Spleen (tissue), 11 donors: Measurements from ENCODE around the gene ALPK3. TPM values are rescaled to one million over a fixed set of nuclear protein-coding genes. Genes with fewer than 3 reads are reported as not detected.

ENCODE experiments used
- DNase-seq: peaks from one replicate; pipeline ENCODE4 v3.0.0-alpha.2; 2020
- H3K27ac ChIP-seq, 8 donors: fragments of 200-600 bp; sonication (generic) in 7 of 8; 1 replicate in 4 of 8; 2 replicates in 4 of 8; pipeline versions ENCODE4 v1.5.0 to v1.8.0; 2016 to 2021; ENCODE audit warnings: inconsistent platforms in 4 of 8, mild to moderate bottlenecking in 4 of 8, moderate library complexity in 1 of 8
- H3K27me3 ChIP-seq, 7 donors: fragments of 200-600 bp; sonication (generic) in 6 of 7; replicated peaks in 1 of 7; 1 replicate in 4 of 7; 2 replicates in 3 of 7; pipeline versions ENCODE4 v1.5.0 to v1.8.0; 2016 to 2021; ENCODE audit warnings: inconsistent platforms in 3 of 7, mild to moderate bottlenecking in 1 of 7
- H3K36me3 ChIP-seq, 6 donors: fragments of 200-600 bp; sonication (generic) in 5 of 6; 1 replicate in 4 of 6; 2 replicates in 2 of 6; pipeline versions ENCODE4 v1.5.0 to v1.8.0; 2016 to 2021; ENCODE audit warnings: inconsistent platforms in 2 of 6
- H3K4me1 ChIP-seq, 6 donors: fragments of 200-600 bp; sonication (generic) in 5 of 6; 1 replicate in 3 of 6; 2 replicates in 3 of 6; pipeline versions ENCODE4 v1.5.0 to v1.8.0; 2016 to 2021; ENCODE audit warnings: inconsistent platforms in 3 of 6
- H3K4me3 ChIP-seq, 8 donors: fragments of 200-600 bp; sonication (generic) in 7 of 8; 1 replicate in 4 of 8; 2 replicates in 4 of 8; pipeline versions ENCODE4 v1.5.0 to v1.8.0; 2016 to 2021; ENCODE audit warnings: inconsistent platforms in 4 of 8, mild to moderate bottlenecking in 4 of 8, moderate library complexity in 2 of 8
- H3K9me3 ChIP-seq, 8 donors: fragments of 200-600 bp; sonication (generic) in 7 of 8; 1 replicate in 4 of 8; 2 replicates in 4 of 8; pipeline versions ENCODE4 v1.5.0 to v1.8.0; 2016 to 2021; ENCODE audit warnings: inconsistent platforms in 4 of 8
- CTCF ChIP-seq, 11 experiments: fragments of 200-600 bp in 7 of 11; fragments of 450-650 bp in 4 of 11; sonication (generic) in 4 of 11; IDR thresholded peaks in 8 of 11; conservative IDR thresholded peaks in 3 of 11; 1 replicate in 7 of 11; 2 replicates in 4 of 11; pipeline versions ENCODE4 v1.4.0 to v1.8.0; 2016 to 2021; ENCODE audit warnings: antibody characterized with exemption in 11 of 11, inconsistent platforms in 4 of 11, mild to moderate bottlenecking in 1 of 11
- POLR2A ChIP-seq, 3 donors: fragments of 450-650 bp; IDR thresholded peaks; one replicate each; pipeline ENCODE4 v1.5.1; 2017; ENCODE audit warnings: antibody characterized with exemption in 3 of 3, mild to moderate bottlenecking in 1 of 3
- POLR2AphosphoS5 ChIP-seq, 3 donors: sonication (generic); formaldehyde crosslinking; IDR thresholded peaks; one replicate each; pipeline ENCODE4 v1.5.1; 2017; ENCODE audit warnings: antibody characterized with exemption in 3 of 3
- WGBS, 5 donors: extraction: QIAGEN DNeasy Blood & Tissue Kit in 3 of 5; methylation state at CpG; one replicate each; pipeline versions ENCODE4 v1.1.5 to v1.1.7; 2013 to 2018; 5-methylcytosine and 5-hydroxymethylcytosine counted together
- intact Hi-C: fragments of 100-400 bp; cut with DNase I; formaldehyde crosslinking; loops from one replicate; pipeline ENCODE4 v1.15.0; 2023; ENCODE audit warnings: low total_unique reads
- polyA plus RNA-seq, 3 donors: library from polyadenylated mRNA; stranded (reverse); fragments of 200-250 nt; gene quantifications; one replicate each; pipeline ENCODE4 v1.2.1, GENCODE V29; 2013
- total RNA-seq, 7 donors: library from RNA; depleted of rRNA in 3 of 7; stranded (reverse); fragments of >200 nt in 3 of 7; fragmentation: NEBNext Ultra II Directional in 4 of 7; extraction: Animal tissue kit (Norgen Biotek cat#: 25700) in 4 of 7; gene quantifications; one replicate each; pipeline versions ENCODE4 v1.1.0 to v1.2.1, GENCODE V29; 2016 to 2021
- donor health status: healthy with polysubstance abuse.
- donor health status: DM: no; HTN: no; CAD: no; lungs with moderate emphysema.
- donor health status: DM: no; HTN: no; CAD: no.
- donor health status: Bipolar disorder and iron deficiency.
- donor health status: healthy.
- donor health status: DM: no; HTN: no; CAD: no.
- donor health status: DM: yes; HTN: yes; CAD: no.

The ALPK3 gene
- total and polyA plus RNA-seq, 10 donors = 0.13 to 1.1 (median 0.73) TPM

- WGBS, 5 donors = 97 to 99% (median 98%) methylated on average over 4 of the region's 4 CpGs
Observed at GRCh38 chr15:84797212-84797611, 19.9 kb upstream of the ALPK3 start.

GRCh38 chr15:84797801-84798200 is 19.4 kb upstream of the ALPK3 start:
- Histone ChIP-seq H3K27ac (no peak overlapping the region), H3K4me1 (no peaks in the 10 kb centered on the region), H3K27me3 (no peaks in the 10 kb centered on the region), H3K36me3 (peaks cover 0 to 98% (median 75%) of the 10 kb centered on the region in 6 donors), H3K4me3 (no peak overlapping the region), H3K9me3 (no peaks in the 10 kb centered on the region)
- 78 to 100% (median 90%) methylated on average over 3 of the region's 3 CpGs for WGBS, 5 donors
- intact Hi-C loops = no loop called here
- no peak for TF ChIP-seq POLR2AphosphoS5 (IDR thresholded peaks at IDR 0.05)
- TF ChIP-seq POLR2A (IDR thresholded peaks at IDR 0.05) = no peak
- no peak for TF ChIP-seq CTCF (IDR thresholded peaks at IDR 0.05 in 8 of 11, conservative IDR thresholded peaks at IDR 0.05 in 3 of 11)
- DNase-seq = no peak

More at GRCh38 chr15:84797212-84797611, 19.9 kb upstream of the ALPK3 start:
- DNase-seq = no peak
- Histone ChIP-seq H3K9me3 (no peaks in the 10 kb centered on the region), H3K4me3 (no peak overlapping the region), H3K4me1 (peaks cover 0 to under 1% (median 0%) of the 10 kb centered on the region in 6 donors), H3K36me3 (peaks cover 0 to 98% (median 75%) of the 10 kb centered on the region in 6 donors), H3K27ac (no peak overlapping the region), H3K27me3 (no peaks in the 10 kb centered on the region)
- intact Hi-C loops = no loop called here
- no peak for TF ChIP-seq POLR2A (IDR thresholded peaks at IDR 0.05)
- no peak for TF ChIP-seq CTCF (IDR thresholded peaks at IDR 0.05 in 8 of 11, conservative IDR thresholded peaks at IDR 0.05 in 3 of 11)
- TF ChIP-seq POLR2AphosphoS5 (IDR thresholded peaks at IDR 0.05) = no peak

- intact Hi-C loops = no loop called here
- Histone ChIP-seq H3K27me3 (no peaks in the 10 kb centered on the region), H3K36me3 (peaks cover 0 to 98% (median 75%) of the 10 kb centered on the region in 6 donors), H3K9me3 (no peaks in the 10 kb centered on the region), H3K27ac (no peak overlapping the region), H3K4me1 (peaks cover 0 to 3% (median 0%) of the 10 kb centered on the region in 6 donors), H3K4me3 (no peak overlapping the region)
- 96 to 99% (median 97%) methylated on average over 20 to 21 of the region's 21 CpGs for WGBS, 5 donors
- peak; percentile 63 for DNase-seq
- no peak for TF ChIP-seq POLR2A (IDR thresholded peaks at IDR 0.05)
- TF ChIP-seq POLR2AphosphoS5 (IDR thresholded peaks at IDR 0.05) = peak in 1 of 3 donors; percentile 62
Observed at GRCh38 chr15:84798436-84798946, 18.7 kb upstream of the ALPK3 start.

GRCh38 chr15:84799511-84800187 is 17.5 kb upstream of the ALPK3 start:
- Histone ChIP-seq H3K27ac (no peak overlapping the region), H3K4me1 (peaks cover 0 to 8% (median 2%) of the 10 kb centered on the region in 6 donors), H3K36me3 (peaks cover 0 to 98% (median 76%) of the 10 kb centered on the region in 6 donors), H3K4me3 (no peak overlapping the region), H3K27me3 (no peaks in the 10 kb centered on the region), H3K9me3 (no peaks in the 10 kb centered on the region)
- DNase-seq = peak; percentile 42
- WGBS, 5 donors = 89 to 100% (median 94%) methylated on average over 7 to 10 of the region's 10 CpGs
- intact Hi-C loops = no loop called here
- TF ChIP-seq CTCF (IDR thresholded peaks at IDR 0.05 in 8 of 11, conservative IDR thresholded peaks at IDR 0.05 in 3 of 11) (no peak), POLR2A (IDR thresholded peaks at IDR 0.05) (no peak), POLR2AphosphoS5 (IDR thresholded peaks at IDR 0.05) (no peak)
